ENCODE measurements around the gene REL.

DNA sequence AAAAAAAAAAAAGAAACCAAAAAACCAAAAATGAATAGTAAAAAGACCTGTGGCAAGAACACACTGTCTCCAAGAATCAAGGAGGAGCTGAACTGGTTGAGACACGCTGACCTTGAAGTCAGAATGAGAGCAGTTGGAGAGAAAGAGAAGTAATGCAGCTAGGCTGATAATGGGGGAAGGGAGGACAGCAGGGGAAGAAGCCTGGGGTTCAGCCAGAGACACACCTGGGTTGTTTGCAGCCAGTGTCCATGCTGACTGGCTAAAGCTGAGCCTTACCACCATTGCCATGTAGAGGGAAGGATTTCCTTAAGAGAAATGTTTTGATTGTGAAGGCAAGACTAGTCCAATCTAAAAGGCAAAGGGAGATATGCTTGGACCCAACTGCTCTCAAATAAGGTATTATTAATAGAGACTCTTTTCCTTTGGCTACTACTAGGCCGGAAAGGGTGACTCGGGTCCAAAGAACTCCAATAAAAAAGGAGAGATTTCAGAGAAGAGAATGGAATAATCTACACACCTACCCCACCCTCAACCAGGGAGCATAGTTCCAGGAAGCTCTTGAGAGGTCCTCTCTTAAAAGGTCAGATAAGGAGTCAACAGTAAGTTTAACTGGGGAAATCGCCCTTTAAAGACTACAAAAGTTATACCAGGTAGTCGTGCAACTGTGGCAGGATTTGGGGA is 25.2 kb upstream of the REL start:
- TF ChIP-seq POLR2AphosphoS5 (IDR thresholded peaks at IDR 0.05; ENCODE audit: low read depth, low read length) = no peak
- TF ChIP-seq TAF1 (IDR thresholded peaks at IDR 0.05; ENCODE audit: borderline replicate concordance, insufficient read depth, low read length) = no peak
- TF ChIP-seq, protein P1, sequence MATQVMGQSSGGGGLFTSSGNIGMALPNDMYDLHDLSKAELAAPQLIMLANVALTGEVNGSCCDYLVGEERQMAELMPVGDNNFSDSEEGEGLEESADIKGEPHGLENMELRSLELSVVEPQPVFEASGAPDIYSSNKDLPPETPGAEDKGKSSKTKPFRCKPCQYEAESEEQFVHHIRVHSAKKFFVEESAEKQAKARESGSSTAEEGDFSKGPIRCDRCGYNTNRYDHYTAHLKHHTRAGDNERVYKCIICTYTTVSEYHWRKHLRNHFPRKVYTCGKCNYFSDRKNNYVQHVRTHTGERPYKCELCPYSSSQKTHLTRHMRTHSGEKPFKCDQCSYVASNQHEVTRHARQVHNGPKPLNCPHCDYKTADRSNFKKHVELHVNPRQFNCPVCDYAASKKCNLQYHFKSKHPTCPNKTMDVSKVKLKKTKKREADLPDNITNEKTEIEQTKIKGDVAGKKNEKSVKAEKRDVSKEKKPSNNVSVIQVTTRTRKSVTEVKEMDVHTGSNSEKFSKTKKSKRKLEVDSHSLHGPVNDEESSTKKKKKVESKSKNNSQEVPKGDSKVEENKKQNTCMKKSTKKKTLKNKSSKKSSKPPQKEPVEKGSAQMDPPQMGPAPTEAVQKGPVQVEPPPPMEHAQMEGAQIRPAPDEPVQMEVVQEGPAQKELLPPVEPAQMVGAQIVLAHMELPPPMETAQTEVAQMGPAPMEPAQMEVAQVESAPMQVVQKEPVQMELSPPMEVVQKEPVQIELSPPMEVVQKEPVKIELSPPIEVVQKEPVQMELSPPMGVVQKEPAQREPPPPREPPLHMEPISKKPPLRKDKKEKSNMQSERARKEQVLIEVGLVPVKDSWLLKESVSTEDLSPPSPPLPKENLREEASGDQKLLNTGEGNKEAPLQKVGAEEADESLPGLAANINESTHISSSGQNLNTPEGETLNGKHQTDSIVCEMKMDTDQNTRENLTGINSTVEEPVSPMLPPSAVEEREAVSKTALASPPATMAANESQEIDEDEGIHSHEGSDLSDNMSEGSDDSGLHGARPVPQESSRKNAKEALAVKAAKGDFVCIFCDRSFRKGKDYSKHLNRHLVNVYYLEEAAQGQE (IDR thresholded peaks at IDR 0.05; ENCODE audit: insufficient read depth in 1 of 2, low read depth in 2 of 2, low read length in 2 of 2) = no peak
